GM19468 (cell line): Measurements from ENCODE around the gene TPMT.

ENCODE experiments used
- ATAC-seq: cut with Tn5 transposase; IDR thresholded peaks from one replicate; pipeline ENCODE4 v1.9.1; 2021; ENCODE audit warnings: mild to moderate bottlenecking, moderate library complexity, moderate number of reproducible peaks; ENCODE audit not compliant: unreplicated experiment; ENCODE audit errors: extremely low read depth

Gene TPMT

GRCh38 chr6:18119236-18119635 lies 35.6 kb downstream of the TPMT start:
- no peak for ATAC-seq

- no peak for ATAC-seq
Observed at GRCh38 chr6:18118330-18118729, 36.5 kb downstream of the TPMT start.

- no peak for ATAC-seq
Observed at GRCh38 chr6:18117136-18117535, 37.7 kb downstream of the TPMT start.

GRCh38 chr6:18115356-18115755 lies 39.5 kb downstream of the TPMT start:
- no peak for ATAC-seq

- ATAC-seq: no peak
Observed at GRCh38 chr6:18110162-18110561, 44.7 kb downstream of the TPMT start.

GRCh38 chr6:18107061-18107460 lies 47.8 kb downstream of the TPMT start:
- no peak for ATAC-seq

GRCh38 chr6:18102783-18103509 lies 51.9 kb downstream of the TPMT start:
- ATAC-seq: no peak

GRCh38 chr6:18101873-18102272 lies 53.0 kb downstream of the TPMT start:
- ATAC-seq: no peak

GRCh38 chr6:18101271-18101670 lies 53.6 kb downstream of the TPMT start:
- ATAC-seq: no peak

GRCh38 chr6:18100296-18100695 lies 54.6 kb downstream of the TPMT start:
- no peak for ATAC-seq

- ATAC-seq: no peak
Observed at GRCh38 chr6:18099511-18099910, 55.4 kb downstream of the TPMT start.

- no peak for ATAC-seq
Observed at GRCh38 chr6:18096423-18096822, 58.5 kb downstream of the TPMT start.

- no peak for ATAC-seq
Observed at GRCh38 chr6:18091382-18091781, 63.5 kb downstream of the TPMT start.

GRCh38 chr6:18090349-18090786 lies 64.5 kb downstream of the TPMT start:
- ATAC-seq: no peak

- ATAC-seq: no peak
Observed at GRCh38 chr6:18088419-18089296, 66.2 kb downstream of the TPMT start.

- no peak for ATAC-seq
Observed at GRCh38 chr6:18087396-18088165, 67.3 kb downstream of the TPMT start.

- ATAC-seq: no peak
Observed at GRCh38 chr6:18081025-18081668, 73.7 kb downstream of the TPMT start.

GRCh38 chr6:18080544-18080943 lies 74.3 kb downstream of the TPMT start:
- ATAC-seq: no peak

- ATAC-seq: no peak
Observed at GRCh38 chr6:18078866-18079265, 76.0 kb downstream of the TPMT start.
